ENCODE measurements around the gene TMEM269.
A peak's percentile ranks its signal among the peaks of the same experiment; 100 is the strongest.

Gene TMEM269

GRCh38 chr1:42753070-42753469, 31.7 kb upstream of the TMEM269 start:
- no peaks in the 10 kb centered on the region for H3K4me1 ChIP-seq (ENCODE audit: control insufficient read depth, insufficient read depth, low read length)
- peaks cover 31% of the 10 kb centered on the region for H3K36me3 ChIP-seq (ENCODE audit: control insufficient read depth, insufficient read depth, low read length)
- no peak overlapping the region for H3K4me3 ChIP-seq (ENCODE audit: low read length)
- no peaks in the 10 kb centered on the region for H3K27me3 ChIP-seq (ENCODE audit: control insufficient read depth, insufficient read depth, low read length)
- no peak overlapping the region for H3K9ac ChIP-seq (ENCODE audit: low read length)
- no peak overlapping the region for H3K27ac ChIP-seq (ENCODE audit: low read depth, low read length)

GRCh38 chr1:42756956-42757891, 27.6 kb upstream of the TMEM269 start:
- H3K4me1 ChIP-seq (ENCODE audit: control insufficient read depth, insufficient read depth, low read length): no peaks in the 10 kb centered on the region
- peaks cover 25% of the 10 kb centered on the region for H3K36me3 ChIP-seq (ENCODE audit: control insufficient read depth, insufficient read depth, low read length)
- H3K27ac ChIP-seq (ENCODE audit: low read depth, low read length): no peak overlapping the region
- H3K27me3 ChIP-seq (ENCODE audit: control insufficient read depth, insufficient read depth, low read length): no peaks in the 10 kb centered on the region
- no peak overlapping the region for H3K9ac ChIP-seq (ENCODE audit: low read length)
- H3K4me3 ChIP-seq (ENCODE audit: low read length): no peak overlapping the region

GRCh38 chr1:42757892-42758275, 26.9 kb upstream of the TMEM269 start:
- Histone ChIP-seq H3K27ac (ENCODE audit: low read depth, low read length) (no peak overlapping the region), H3K4me3 (ENCODE audit: low read length) (no peak overlapping the region), H3K36me3 (ENCODE audit: control insufficient read depth, insufficient read depth, low read length) (peaks cover 23% of the 10 kb centered on the region), H3K9ac (ENCODE audit: low read length) (no peak overlapping the region), H3K27me3 (ENCODE audit: control insufficient read depth, insufficient read depth, low read length) (no peaks in the 10 kb centered on the region), H3K4me1 (ENCODE audit: control insufficient read depth, insufficient read depth, low read length) (no peaks in the 10 kb centered on the region)

- Histone ChIP-seq H3K36me3 (ENCODE audit: control insufficient read depth, insufficient read depth, low read length) (peaks cover 23% of the 10 kb centered on the region), H3K27ac (ENCODE audit: low read depth, low read length) (no peak overlapping the region)
Measured at GRCh38 chr1:42758641-42759040, 26.1 kb upstream of the TMEM269 start.

GRCh38 chr1:42759114-42759513, 25.7 kb upstream of the TMEM269 start:
- Histone ChIP-seq H3K27me3 (ENCODE audit: control insufficient read depth, insufficient read depth, low read length) (no peaks in the 10 kb centered on the region), H3K9ac (ENCODE audit: low read length) (no peak overlapping the region), H3K4me3 (ENCODE audit: low read length) (no peak overlapping the region), H3K27ac (ENCODE audit: low read depth, low read length) (no peak overlapping the region), H3K36me3 (ENCODE audit: control insufficient read depth, insufficient read depth, low read length) (peaks cover 23% of the 10 kb centered on the region), H3K4me1 (ENCODE audit: control insufficient read depth, insufficient read depth, low read length) (no peaks in the 10 kb centered on the region)

More at GRCh38 chr1:42758641-42759040, 26.1 kb upstream of the TMEM269 start:
- Histone ChIP-seq H3K4me3 (ENCODE audit: low read length) (no peak overlapping the region), H3K9ac (ENCODE audit: low read length) (no peak overlapping the region), H3K4me1 (ENCODE audit: control insufficient read depth, insufficient read depth, low read length) (no peaks in the 10 kb centered on the region), H3K27me3 (ENCODE audit: control insufficient read depth, insufficient read depth, low read length) (no peaks in the 10 kb centered on the region)

- Histone ChIP-seq H3K27me3 (ENCODE audit: control insufficient read depth, insufficient read depth, low read length) (no peaks in the 10 kb centered on the region), H3K4me3 (ENCODE audit: low read length) (no peak overlapping the region), H3K9ac (ENCODE audit: low read length) (no peak overlapping the region), H3K4me1 (ENCODE audit: control insufficient read depth, insufficient read depth, low read length) (peaks cover 4% of the 10 kb centered on the region), H3K36me3 (ENCODE audit: control insufficient read depth, insufficient read depth, low read length) (peaks cover 13% of the 10 kb centered on the region), H3K27ac (ENCODE audit: low read depth, low read length) (no peak overlapping the region)
Measured at GRCh38 chr1:42761567-42761966, 23.2 kb upstream of the TMEM269 start.

- Histone ChIP-seq H3K4me3 (ENCODE audit: low read length) (no peak overlapping the region), H3K27me3 (ENCODE audit: control insufficient read depth, insufficient read depth, low read length) (no peaks in the 10 kb centered on the region), H3K27ac (ENCODE audit: low read depth, low read length) (no peak overlapping the region), H3K9ac (ENCODE audit: low read length) (no peak overlapping the region), H3K4me1 (ENCODE audit: control insufficient read depth, insufficient read depth, low read length) (peaks cover 4% of the 10 kb centered on the region), H3K36me3 (ENCODE audit: control insufficient read depth, insufficient read depth, low read length) (peaks cover 13% of the 10 kb centered on the region)
Measured at GRCh38 chr1:42762269-42762668, 22.5 kb upstream of the TMEM269 start.

- peak overlapping the region; percentile 99 for H3K4me3 ChIP-seq (ENCODE audit: low read length)
- H3K36me3 ChIP-seq (ENCODE audit: control insufficient read depth, insufficient read depth, low read length): no peaks in the 10 kb centered on the region
- H3K4me1 ChIP-seq (ENCODE audit: control insufficient read depth, insufficient read depth, low read length): peaks cover 12% of the 10 kb centered on the region
- H3K27me3 ChIP-seq (ENCODE audit: control insufficient read depth, insufficient read depth, low read length): no peaks in the 10 kb centered on the region
- no peak overlapping the region for H3K27ac ChIP-seq (ENCODE audit: low read depth, low read length)
- peak overlapping the region; percentile 29 for H3K9ac ChIP-seq (ENCODE audit: low read length)
Measured at GRCh38 chr1:42765269-42765668, 19.5 kb upstream of the TMEM269 start.

- Histone ChIP-seq H3K4me3 (ENCODE audit: low read length) (peak overlapping the region; percentile 99), H3K27ac (ENCODE audit: low read depth, low read length) (peak overlapping the region; percentile 92), H3K27me3 (ENCODE audit: control insufficient read depth, insufficient read depth, low read length) (no peaks in the 10 kb centered on the region), H3K36me3 (ENCODE audit: control insufficient read depth, insufficient read depth, low read length) (no peaks in the 10 kb centered on the region), H3K4me1 (ENCODE audit: control insufficient read depth, insufficient read depth, low read length) (peaks cover 12% of the 10 kb centered on the region), H3K9ac (ENCODE audit: low read length) (peak overlapping the region; percentile 83)
Measured at GRCh38 chr1:42765832-42766740, 18.7 kb upstream of the TMEM269 start.

- Histone ChIP-seq H3K4me3 (ENCODE audit: low read length) (peak within 1 kb of the TSS; percentile 99), H3K27ac (ENCODE audit: low read depth, low read length) (peak within 1 kb of the TSS; percentile 92), H3K4me1 (ENCODE audit: control insufficient read depth, insufficient read depth, low read length) (peaks cover 12% of the 10 kb centered on the region), H3K9ac (ENCODE audit: low read length) (peak within 1 kb of the TSS; percentile 83), H3K36me3 (ENCODE audit: control insufficient read depth, insufficient read depth, low read length) (no peaks in the 10 kb centered on the region), H3K27me3 (ENCODE audit: control insufficient read depth, insufficient read depth, low read length) (no peaks in the 10 kb centered on the region)
Measured at GRCh38 chr1:42766741-42767509, 17.9 kb upstream of the TMEM269 start, which contains the start of the genes C1orf50 and P3H1. Gene C1orf50, plus strand, starts transcription at chr1:42767249. Its CDS starts 63 bp downstream, at chr1:42767312. Gene P3H1, minus strand, starts transcription at chr1:42767028. Its CDS starts 57 bp downstream, at chr1:42766971.

GRCh38 chr1:42767510-42768000, 17.2 kb upstream of the TMEM269 start:
- H3K4me3 ChIP-seq (ENCODE audit: low read length): peak overlapping the region; percentile 92
- no peaks in the 10 kb centered on the region for H3K27me3 ChIP-seq (ENCODE audit: control insufficient read depth, insufficient read depth, low read length)
- peak overlapping the region; percentile 60 for H3K9ac ChIP-seq (ENCODE audit: low read length)
- H3K36me3 ChIP-seq (ENCODE audit: control insufficient read depth, insufficient read depth, low read length): no peaks in the 10 kb centered on the region
- peak overlapping the region; percentile 81 for H3K27ac ChIP-seq (ENCODE audit: low read depth, low read length)
- H3K4me1 ChIP-seq (ENCODE audit: control insufficient read depth, insufficient read depth, low read length): peaks cover 12% of the 10 kb centered on the region

All from rectal smooth muscle tissue (tissue), 1 donor.